ENCODE data around the gene CROCC. TPM values are rescaled to one million over a fixed set of nuclear protein-coding genes. Genes with fewer than 3 reads are reported as not detected.

Gene CROCC
- total and polyA plus RNA-seq, 9 of the 15 experiments (the other 6 are each of a cell fraction or from before 2014, with no cell fraction given) = 0.17 to 15.4 (median 7.6) TPM

GRCh38 chr1:16992675-16993074 is 70.9 kb downstream of the CROCC start:
- ChIA-PET POLR2A (interaction anchor here (1.1 to 1.2 kb wide), 2 partner anchors 9 to 87 kb away, joined by 3 read pairs; no protein-coding TSS in a partner anchor), CTCF (ENCODE audit: low intra/inter-chr PET ratio) (no interaction called here)
- intact Hi-C loops (cut with micrococcal nuclease) (no loop called here), in situ Hi-C loops (cut with MboI) (no loop called here)
- TF ChIP-seq ZKSCAN1 (IDR thresholded peaks at IDR 0.05; ENCODE audit: low read depth, low read length) (peak; percentile 95), BRCA1 (IDR thresholded peaks at IDR 0.05) (no peak), BRCA1 (CRISPR knock-in tag; IDR thresholded peaks at IDR 0.05) (no peak), ARID4B (CRISPR knock-in tag; IDR thresholded peaks at IDR 0.05) (no peak)
- H3K4me1 ChIP-seq (replicated peaks in 1 of 2; ENCODE audit: control insufficient read depth in 2 of 2, insufficient read depth in 2 of 2, low read length in 2 of 2) = peaks cover 0 to 25% of the 10 kb centered on the region in 2 experiments; a peak in 1 of 5 replicates
- DNase-seq (ENCODE audit: extremely low read depth in 1 of 4, low spot score in 3 of 4) (no peak), FAIRE-seq (peak; percentile 6), ATAC-seq (no peak)
- H3K36me3 ChIP-seq (ENCODE audit: control insufficient read depth, insufficient read depth, low read length) = peaks cover 7% of the 10 kb centered on the region; the same call in 1 of the 3 replicates
- WGBS (ENCODE audit: insufficient coverage, low coverage, missing lambda C conversion rate) = 78% methylated on average over 9 of the region's 9 CpGs
- no peaks in the 10 kb centered on the region; the same call in 1 of the 2 replicates for H4K20me1 ChIP-seq (replicated peaks; ENCODE audit: control insufficient read depth, insufficient read depth, low read length)
- H3K4me3 ChIP-seq = no peak overlapping the region
- H2AFZ ChIP-seq (ENCODE audit: low read depth, low read length) = no peak overlapping the region
- no peaks in the 10 kb centered on the region for H3K27me3 ChIP-seq (ENCODE audit: control insufficient read depth in 2 of 2, insufficient read depth in 2 of 2, low read length in 2 of 2)
- no peak overlapping the region for H3K9ac ChIP-seq (ENCODE audit: insufficient read depth in 1 of 2, low read depth in 2 of 2, low read length in 2 of 2)
- no peak overlapping the region for H3K4me2 ChIP-seq (ENCODE audit: insufficient read depth, low read length)
- no TSS peak for BruUV-seq (replicated peaks)
- no peaks in the 10 kb centered on the region for H3K9me3 ChIP-seq (replicated peaks; ENCODE audit: control insufficient read depth, insufficient read depth, low read depth, low read length)
- H3K79me2 ChIP-seq (ENCODE audit: control insufficient read depth, insufficient read depth, low read length) = no peaks in the 10 kb centered on the region
- H3K27ac ChIP-seq (ENCODE audit: extremely low read depth, low read depth, low read length) = no peak overlapping the region
- peaks cover 2% of the 10 kb centered on the region for H3K9me1 ChIP-seq (ENCODE audit: control insufficient read depth, insufficient read depth, low read length)
